HCT116 (cell line): ENCODE results near the gene SMAGP. TPM values are rescaled to one million over a fixed set of nuclear protein-coding genes. Genes with fewer than 3 reads are reported as not detected.

Experiments
- ATAC-seq: fragments of 200-7000 bp; cut with Tn5 transposase; 2 replicates; pipeline ENCODE4 v1.9.1; 2020; ENCODE audit warnings: mild to moderate bottlenecking, moderate library complexity
- BruUV-seq: library from RNA; stranded (reverse); fragments of 400-500 nt; replicated peaks from 2 replicates; lab custom pipeline; 2021; lab: Mats Ljungman, UMichigan
- CTCF ChIA-PET: fragments of 300-600 bp; sonication (Branson Sonifier 250); formaldehyde crosslinking; loops from one replicate; lab custom pipeline; 2021; ENCODE audit warnings: antibody characterized with exemption; lab: Charles Lee
- POLR2A ChIA-PET: fragments of 300-600, 350-600 bp; sonication (Branson Sonifier 250); formaldehyde crosslinking; loops from one replicate; lab custom pipeline; 2021; ENCODE audit warnings: antibody characterized with exemption; lab: Charles Lee
- RAD21 ChIA-PET, 2 experiments: fragments of 300-600 bp; sonication (Branson Sonifier 250); formaldehyde crosslinking; loops; one replicate each; lab custom pipeline; 2023; ENCODE audit warnings: low total read pairs in 2 of 2; ENCODE audit not compliant: uncharacterized antibody in 2 of 2, unreplicated experiment in 2 of 2, low non-redundant PET in 1 of 2; lab: Charles Lee
- DNase-seq: peaks from one replicate; pipeline ENCODE4 v3.0.0-alpha.2; 2010; ENCODE audit warnings: low read depth, low spot score
- H2AFZ ChIP-seq: fragments of 200-600 bp; shearing (Covaris generic), sonication (generic); 2 replicates; pipeline ENCODE4 v1.6.1; 2017; ENCODE audit warnings: low read depth, mixed run types, mixed read lengths, antibody characterized with exemption, low read length; ENCODE audit not compliant: poor library complexity, severe bottlenecking
- H3K27ac ChIP-seq: 2 replicates; pipeline ENCODE4 v1.5.1; 2012; ENCODE audit warnings: low read depth, low read length
- H3K27me3 ChIP-seq: fragments of 200-600 bp; sonication (generic); 2 replicates; pipeline ENCODE4 v1.6.1; 2016; ENCODE audit warnings: mixed run types, low read length, mixed read lengths; ENCODE audit not compliant: insufficient read depth
- H3K36me3 ChIP-seq, 2 experiments: fragments of 200-500 bp in 1 of 2; fragments of 200-600 bp in 1 of 2; sonication (Bioruptor generic) in 1 of 2; sonication (generic) in 1 of 2; 2 replicates each; pipeline versions ENCODE4 v1.5.1 to v1.6.1; 2014 to 2016; ENCODE audit warnings: low read length in 2 of 2, inconsistent platforms in 1 of 2, mixed read lengths in 1 of 2, mixed run types in 1 of 2; ENCODE audit not compliant: insufficient read depth in 2 of 2, control insufficient read depth in 1 of 2
- H3K4me1 ChIP-seq, 2 experiments: fragments of 200-600 bp in 1 of 2; sonication (generic) in 1 of 2; 2 replicates each; pipeline versions ENCODE4 v1.5.1 to v1.6.1; 2012 to 2017; ENCODE audit warnings: low read length in 2 of 2, inconsistent platforms in 1 of 2, mild to moderate bottlenecking in 1 of 2, mixed read lengths in 1 of 2, mixed run types in 1 of 2, moderate library complexity in 1 of 2; ENCODE audit not compliant: insufficient read depth in 2 of 2, control insufficient read depth in 1 of 2
- H3K4me2 ChIP-seq: fragments of 200-600 bp; sonication (generic); 2 replicates; pipeline ENCODE4 v1.6.1; 2017; ENCODE audit warnings: mixed run types, low read length, mixed read lengths
- H3K4me3 ChIP-seq, 2 experiments: fragments of 200-600 bp in 1 of 2; sonication (generic) in 1 of 2; replicated peaks in 1 of 2; 2 replicates each; pipeline ENCODE4 v1.5.1; 2011 to 2016; ENCODE audit warnings: low read length in 2 of 2, control low read depth in 1 of 2, low read depth in 1 of 2, mild to moderate bottlenecking in 1 of 2, mixed read lengths in 1 of 2, mixed run types in 1 of 2
- H3K79me2 ChIP-seq: fragments of 200-600 bp; sonication (generic); 2 replicates; pipeline ENCODE4 v1.6.1; 2017; ENCODE audit warnings: mild to moderate bottlenecking, mixed run types, low read length, moderate library complexity, mixed read lengths; ENCODE audit not compliant: insufficient read depth
- H3K9ac ChIP-seq: fragments of 200-600 bp; sonication (generic); 2 replicates; pipeline ENCODE4 v1.6.1; 2016; ENCODE audit warnings: low read length, mixed read lengths
- H3K9me2 ChIP-seq: fragments of 200-600 bp; sonication (generic), shearing (Covaris generic); 2 replicates; pipeline ENCODE4 v1.6.1; 2017; ENCODE audit warnings: mixed run types, mild to moderate bottlenecking, moderate library complexity; ENCODE audit not compliant: insufficient read depth
- H3K9me3 ChIP-seq, 2 experiments: fragments of 200-500 bp in 1 of 2; fragments of 200-600 bp in 1 of 2; sonication (Bioruptor generic) in 1 of 2; sonication (generic) in 1 of 2; 2 replicates each; pipeline ENCODE4 v1.6.1; 2014 to 2017; ENCODE audit warnings: low read length in 2 of 2, mixed read lengths in 2 of 2, inconsistent platforms in 1 of 2, low read depth in 1 of 2, mild to moderate bottlenecking in 1 of 2, mixed run types in 1 of 2, moderate library complexity in 1 of 2; ENCODE audit not compliant: control insufficient read depth in 1 of 2, insufficient read depth in 1 of 2
- H4K20me1 ChIP-seq: fragments of 200-600 bp; sonication (generic), shearing (Covaris generic); 2 replicates; pipeline ENCODE4 v1.6.1; 2017; ENCODE audit warnings: mixed run types, mild to moderate bottlenecking, moderate library complexity; ENCODE audit not compliant: insufficient read depth
- CBX3 ChIP-seq: IDR thresholded peaks from 2 replicates; pipeline ENCODE4 v1.6.1; 2012; ENCODE audit warnings: low read depth
- CEBPB ChIP-seq: IDR thresholded peaks from 2 replicates; pipeline ENCODE4 v1.6.1; 2012; ENCODE audit warnings: low read depth
- CTCF ChIP-seq, 3 experiments: fragments of 200-600 bp in 1 of 3; sonication (generic) in 1 of 3; IDR thresholded peaks in 2 of 3; conservative IDR thresholded peaks in 1 of 3; 2 replicates each; pipeline ENCODE4 v1.5.1; 2012 to 2017; ENCODE audit warnings: low read depth in 2 of 3, low read length in 2 of 3, antibody characterized with exemption in 1 of 3, borderline replicate concordance in 1 of 3, control low read depth in 1 of 3, mild to moderate bottlenecking in 1 of 3, mixed read lengths in 1 of 3, mixed run types in 1 of 3, moderate library complexity in 1 of 3; ENCODE audit not compliant: insufficient read depth in 1 of 3
- EGR1 ChIP-seq: IDR thresholded peaks from 2 replicates; pipeline ENCODE4 v1.6.1; 2012; ENCODE audit warnings: low read depth
- ELF1 ChIP-seq: IDR thresholded peaks from 2 replicates; pipeline ENCODE4 v1.6.1; 2012; ENCODE audit warnings: low read depth, borderline replicate concordance
- EZH2 ChIP-seq: fragments of 200-600 bp; sonication (generic); IDR thresholded peaks from 2 replicates; pipeline ENCODE4 v1.6.1; 2017; ENCODE audit warnings: antibody characterized with exemption, mixed run types
- EZH2phosphoT487 ChIP-seq: fragments of 200-600 bp; IDR thresholded peaks from 2 replicates; pipeline ENCODE4 v1.6.1; 2018; ENCODE audit warnings: antibody characterized with exemption, borderline replicate concordance
- FOSL1 ChIP-seq: IDR thresholded peaks from 2 replicates; pipeline ENCODE4 v1.6.1; 2012; ENCODE audit warnings: low read depth
- JUND ChIP-seq: IDR thresholded peaks from 2 replicates; pipeline ENCODE4 v1.6.1; 2012
- POLR2A ChIP-seq: IDR thresholded peaks from 2 replicates; pipeline ENCODE4 v1.7.0; 2011; ENCODE audit warnings: borderline replicate concordance; ENCODE audit not compliant: insufficient read depth, insufficient read length; ENCODE audit errors: extremely low read depth
- POLR2AphosphoS5 ChIP-seq: IDR thresholded peaks from 2 replicates; pipeline ENCODE4 v1.6.1; 2011; ENCODE audit warnings: mild to moderate bottlenecking, low read depth, low read length, moderate library complexity
- RAD21 ChIP-seq: IDR thresholded peaks from 2 replicates; pipeline ENCODE4 v1.6.1; 2012; ENCODE audit warnings: low read depth, mild to moderate bottlenecking
- REST ChIP-seq: IDR thresholded peaks from 2 replicates; pipeline ENCODE4 v1.6.1; 2012; ENCODE audit warnings: low read depth
- SIN3A ChIP-seq: IDR thresholded peaks from 2 replicates; pipeline ENCODE4 v1.6.1; 2012; ENCODE audit warnings: low read depth
- SRF ChIP-seq: IDR thresholded peaks from 2 replicates; pipeline ENCODE4 v1.6.1; 2012; ENCODE audit warnings: low read depth
- YY1 ChIP-seq: IDR thresholded peaks from 2 replicates; pipeline ENCODE4 v1.6.1; 2011; ENCODE audit warnings: low read length, low read depth, moderate library complexity, mild to moderate bottlenecking; ENCODE audit not compliant: insufficient replicate concordance; ENCODE audit errors: extremely low read depth
- ZBTB33 ChIP-seq: IDR thresholded peaks from 2 replicates; pipeline ENCODE4 v1.6.1; 2011; ENCODE audit warnings: mild to moderate bottlenecking, low read length, moderate library complexity; ENCODE audit not compliant: insufficient replicate concordance; ENCODE audit errors: extremely low read depth
- ZNF274 ChIP-seq: fragments of 200-500 bp; sonication (Bioruptor generic); IDR thresholded peaks from 2 replicates; pipeline ENCODE4 v1.6.1; 2014; ENCODE audit warnings: mild to moderate bottlenecking, low read depth, low read length, inconsistent platforms
- intact Hi-C: fragments of 100-400 bp; cut with micrococcal nuclease; formaldehyde crosslinking; loops from 2 replicates; pipeline ENCODE4 v1.10.0; 2022
- total RNA-seq: library from RNA; stranded (reverse); gene quantifications from one replicate; pipeline ENCODE4 v1.2.1, GENCODE V29; 2021; ENCODE audit not compliant: unreplicated experiment

The SMAGP gene
- total RNA-seq, 1 experiment from 2014 or later, result 39.9 TPM

GRCh38 chr12:51222461-51222860 is 47.8 kb downstream of the SMAGP start:
- Histone ChIP-seq H3K36me3 (no peaks in the 10 kb centered on the region), H4K20me1 (no peaks in the 10 kb centered on the region), H3K9me3 (no peaks in the 10 kb centered on the region), H3K9ac (no peak overlapping the region), H3K79me2 (no peaks in the 10 kb centered on the region), H3K27me3 (no peaks in the 10 kb centered on the region), H3K4me2 (no peak overlapping the region), H3K4me3 (no peak overlapping the region), H3K9me2 (no peaks in the 10 kb centered on the region), H3K27ac (no peak overlapping the region), H2AFZ (no peak overlapping the region), H3K4me1 (peaks cover 6 to 13% of the 10 kb centered on the region in 2 experiments; a peak in 3 of 4 replicates)
- ATAC-seq (no peak), DNase-seq (no peak)
- intact Hi-C loops, result no loop called here
- TF ChIP-seq POLR2A (no peak), CBX3 (no peak), ZBTB33 (no peak), FOSL1 (no peak), YY1 (no peak), CTCF (IDR thresholded peaks at IDR 0.05 in 2 of 3, conservative IDR thresholded peaks at IDR 0.05 in 1 of 3; ENCODE audit: borderline replicate concordance in 1 of 3, insufficient read depth in 1 of 3, low read depth in 2 of 3, low read length in 2 of 3) (no peak), SRF (no peak), EZH2 (no peak), POLR2AphosphoS5 (no peak), SIN3A (no peak), EZH2phosphoT487 (no peak), REST (no peak), JUND (no peak), ZNF274 (no peak), RAD21 (no peak), CEBPB (no peak), ELF1 (no peak), EGR1 (no peak)
- ChIA-PET RAD21 (no interaction called here), CTCF (no interaction called here), POLR2A (no interaction called here)
- BruUV-seq, result no TSS peak
